HepG2 (cell line): ENCODE data around the gene NET1. TPM values are rescaled to one million over a fixed set of nuclear protein-coding genes. Genes with fewer than 3 reads are reported as not detected.

Source experiments
- ATAC-seq: fragments of 200-7000 bp; cut with Tn5 transposase; 3 replicates; pipeline ENCODE4 v1.9.1; 2020; ENCODE audit warnings: mild to moderate bottlenecking, moderate library complexity
- BruUV-seq: library from RNA; stranded (reverse); fragments of 400-500 nt; replicated peaks from 2 replicates; lab custom pipeline; 2021; lab: Mats Ljungman, UMichigan
- CTCF ChIA-PET: fragments of 300-600 bp; formaldehyde crosslinking; extraction: SDS; loops from one replicate; lab custom pipeline; 2021; ENCODE audit warnings: low total read pairs, inconsistent platforms, low intra/inter-chr PET ratio; lab: Yijun Ruan, JAX
- POLR2A ChIA-PET: fragments of 350-600 bp; sonication (Branson Sonifier 250); formaldehyde crosslinking; loops from one replicate; lab custom pipeline; 2020; ENCODE audit warnings: antibody characterized with exemption, inconsistent platforms; lab: Yijun Ruan, JAX
- DNase-seq: peaks from one replicate; pipeline ENCODE4 v3.0.0-alpha.2; 2015; ENCODE audit warnings: low spot score
- FAIRE-seq: peaks from 3 replicates; lab custom pipeline; 2011; peaks lifted over from hg19 to GRCh38; lab: Jason Lieb, UNC
- H2AFZ ChIP-seq: one replicate; pipeline ENCODE4 v1.6.1; 2011; ENCODE audit warnings: low read length, inconsistent platforms
- H3K27ac ChIP-seq: fragments of 300-600 bp; 3 replicates; pipeline ENCODE4 v1.8.0; 2011; ENCODE audit warnings: mixed run types, mild to moderate bottlenecking, mixed read lengths, low read length, inconsistent platforms; ENCODE audit not compliant: insufficient read depth; ENCODE audit errors: extremely low read length
- H3K27me3 ChIP-seq, 2 experiments: fragments of 200-600 bp in 1 of 2; 2 replicates in 1 of 2; 3 replicates in 1 of 2; pipeline versions ENCODE4 v1.6.0 to v1.8.0; 2011; ENCODE audit warnings: low read length in 2 of 2, mild to moderate bottlenecking in 2 of 2, moderate library complexity in 2 of 2, inconsistent platforms in 1 of 2; ENCODE audit not compliant: insufficient read depth in 2 of 2, control insufficient read depth in 1 of 2
- H3K36me3 ChIP-seq, 2 experiments: fragments of 200-600 bp in 1 of 2; replicated peaks in 1 of 2; 2 replicates in 1 of 2; 3 replicates in 1 of 2; pipeline versions ENCODE4 v1.5.1 to v1.8.0; 2011; ENCODE audit warnings: low read length in 2 of 2, inconsistent platforms in 1 of 2; ENCODE audit not compliant: insufficient read depth in 2 of 2, control insufficient read depth in 1 of 2
- H3K4me1 ChIP-seq: 2 replicates; pipeline ENCODE4 v1.5.1; 2012; ENCODE audit warnings: low read length, inconsistent platforms; ENCODE audit not compliant: insufficient read depth
- H3K4me2 ChIP-seq: 2 replicates; pipeline ENCODE4 v1.6.0; 2011; ENCODE audit warnings: low read depth, low read length, inconsistent platforms
- H3K4me3 ChIP-seq, 3 experiments: fragments of 200-600 bp in 1 of 3; sonication (generic), shearing (Covaris generic) in 1 of 3; replicated peaks in 1 of 3; 2 replicates each; pipeline ENCODE4 v1.5.1; 2011 to 2016; ENCODE audit warnings: low read length in 3 of 3, inconsistent platforms in 2 of 3, low read depth in 2 of 3, mild to moderate bottlenecking in 2 of 3, control low read depth in 1 of 3, mixed read lengths in 1 of 3; ENCODE audit not compliant: insufficient read depth in 1 of 3
- H3K79me2 ChIP-seq: one replicate; pipeline ENCODE4 v1.6.1; 2011; ENCODE audit warnings: low read length, inconsistent platforms; ENCODE audit not compliant: insufficient read depth
- H3K9ac ChIP-seq: 2 replicates; pipeline ENCODE4 v1.6.0; 2011; ENCODE audit warnings: mild to moderate bottlenecking, low read depth, low read length, inconsistent platforms; ENCODE audit not compliant: insufficient read depth
- H3K9me3 ChIP-seq: 2 replicates; pipeline ENCODE4 v1.5.1; 2012; ENCODE audit warnings: mild to moderate bottlenecking, low read length
- H4K20me1 ChIP-seq: 2 replicates; pipeline ENCODE4 v1.6.0; 2011; ENCODE audit warnings: inconsistent platforms, mild to moderate bottlenecking, low read length, moderate library complexity; ENCODE audit not compliant: insufficient read depth
- ATF7 ChIP-seq, 2 experiments: fragments of 450-650 bp in 1 of 2; sonication (generic) in 1 of 2; formaldehyde crosslinking in 1 of 2; IDR thresholded peaks; 2 replicates each; pipeline versions ENCODE4 v1.4.0 to v1.6.1; 2016 to 2020; ENCODE audit warnings: antibody characterized with exemption in 1 of 2, mild to moderate bottlenecking in 1 of 2, missing genetic modification reagents in 1 of 2
- FOSL1 ChIP-seq: sonication (generic); formaldehyde crosslinking; IDR thresholded peaks from 2 replicates; pipeline ENCODE4 v1.9.0; 2021; ENCODE audit warnings: missing genetic modification reagents, borderline replicate concordance
- HNRNPL ChIP-seq: fragments of 200-400 bp; formaldehyde crosslinking; IDR thresholded peaks from 2 replicates; pipeline ENCODE4 v1.6.1; 2017; ENCODE audit warnings: mild to moderate bottlenecking, low read depth, low read length
- KDM3A ChIP-seq: IDR thresholded peaks from 2 replicates; pipeline ENCODE4 v1.6.1; 2018; ENCODE audit warnings: low read depth, missing compliant biosample characterization
- KLF9 ChIP-seq: IDR thresholded peaks from 2 replicates; pipeline ENCODE4 v1.6.1; 2016; ENCODE audit warnings: low read depth
- SMYD3 ChIP-seq: sonication (generic); formaldehyde crosslinking; IDR thresholded peaks from 2 replicates; pipeline ENCODE4 v1.8.1; 2023; ENCODE audit warnings: mild to moderate bottlenecking, missing genetic modification reagents
- SOX5 ChIP-seq: IDR thresholded peaks from 2 replicates; pipeline ENCODE4 v1.6.1; 2016; ENCODE audit warnings: borderline replicate concordance
- SPEN ChIP-seq: sonication (generic); formaldehyde crosslinking; IDR thresholded peaks from 2 replicates; pipeline ENCODE4 v1.5.1; 2020; ENCODE audit warnings: low read depth, mild to moderate bottlenecking, missing genetic modification reagents
- STAG1 ChIP-seq: sonication (generic); formaldehyde crosslinking; IDR thresholded peaks from 2 replicates; pipeline ENCODE4 v1.4.0; 2020; ENCODE audit warnings: missing genetic modification reagents
- ZNF225 ChIP-seq: sonication (generic); formaldehyde crosslinking; IDR thresholded peaks from 2 replicates; pipeline ENCODE4 v1.4.0; 2020; ENCODE audit warnings: mild to moderate bottlenecking, missing genetic modification reagents
- ZNF317 ChIP-seq: sonication (generic); formaldehyde crosslinking; IDR thresholded peaks from 2 replicates; pipeline ENCODE4 v1.5.0; 2020; ENCODE audit warnings: mild to moderate bottlenecking, missing genetic modification reagents
- ZNF549 ChIP-seq: sonication (generic); formaldehyde crosslinking; IDR thresholded peaks from 2 replicates; pipeline ENCODE4 v1.5.0; 2020; ENCODE audit warnings: missing genetic modification reagents
- ZNF589 ChIP-seq: sonication (generic); formaldehyde crosslinking; conservative IDR thresholded peaks from 2 replicates; pipeline ENCODE4 v1.8.0; 2022; ENCODE audit warnings: mild to moderate bottlenecking, moderate library complexity, missing genetic modification reagents
- ZNF703 ChIP-seq: sonication (generic); formaldehyde crosslinking; IDR thresholded peaks from 2 replicates; pipeline ENCODE4 v1.5.1; 2020; ENCODE audit warnings: missing genetic modification reagents, mild to moderate bottlenecking, moderate library complexity, borderline replicate concordance
- WGBS: methylation state at CpG from one replicate; pipeline ENCODE4 v1.1.6; 2017; ENCODE audit warnings: low lambda C conversion rate; 5-methylcytosine and 5-hydroxymethylcytosine counted together
- in situ Hi-C: cut with HindIII; loops from 2 replicates; pipeline ENCODE4 v1.10.0; 2017; ENCODE audit warnings: low pct_unique_long_range_greater_than_20kb; ENCODE audit not compliant: extremely low pct_ligation_motif_present
- intact Hi-C: fragments of 100-400 bp; cut with micrococcal nuclease; formaldehyde crosslinking; loops from one replicate; pipeline ENCODE4 v1.10.0; 2022; ENCODE audit not compliant: unreplicated experiment
- polyA plus RNA-seq, 8 experiments: library from polyadenylated mRNA; depleted of rRNA in 3 of 8; stranded (reverse) in 7 of 8; unstranded in 1 of 8; fragments of >200 nt; fragmentation: Illumina TruSeq in 4 of 8; extraction: Trizol in 4 of 8; gene quantifications; 2 replicates each; pipeline versions ENCODE4 v1.2.1 to v1.2.3, GENCODE V29; 2011 to 2016; ENCODE audit warnings: low read depth in 4 of 8, missing spikeins in 1 of 8, mixed read lengths in 1 of 8; ENCODE audit not compliant: insufficient read depth in 1 of 8
- total RNA-seq, 5 experiments: library from RNA; depleted of rRNA; stranded (reverse); fragments of >200 nt; fragmentation: Illumina TruSeq; extraction: Trizol; gene quantifications; 2 replicates each; pipeline ENCODE4 v1.2.3, GENCODE V29; 2016; ENCODE audit warnings: low read depth in 1 of 5
- TF ChIP-seq, protein P1 (sequence below): IDR thresholded peaks from 2 replicates; pipeline ENCODE4 v1.6.1; 2016; ENCODE audit warnings: low read depth, borderline replicate concordance

Gene NET1
- total and polyA plus RNA-seq, 2 of the 13 experiments (the other 11 are each of a cell fraction or from before 2014, with no cell fraction given) = 48.1 to 65.8 TPM

GRCh38 chr10:5477948-5478693 lies 65.8 kb downstream of the NET1 start:
- H3K27ac ChIP-seq = no peak overlapping the region

DNA sequence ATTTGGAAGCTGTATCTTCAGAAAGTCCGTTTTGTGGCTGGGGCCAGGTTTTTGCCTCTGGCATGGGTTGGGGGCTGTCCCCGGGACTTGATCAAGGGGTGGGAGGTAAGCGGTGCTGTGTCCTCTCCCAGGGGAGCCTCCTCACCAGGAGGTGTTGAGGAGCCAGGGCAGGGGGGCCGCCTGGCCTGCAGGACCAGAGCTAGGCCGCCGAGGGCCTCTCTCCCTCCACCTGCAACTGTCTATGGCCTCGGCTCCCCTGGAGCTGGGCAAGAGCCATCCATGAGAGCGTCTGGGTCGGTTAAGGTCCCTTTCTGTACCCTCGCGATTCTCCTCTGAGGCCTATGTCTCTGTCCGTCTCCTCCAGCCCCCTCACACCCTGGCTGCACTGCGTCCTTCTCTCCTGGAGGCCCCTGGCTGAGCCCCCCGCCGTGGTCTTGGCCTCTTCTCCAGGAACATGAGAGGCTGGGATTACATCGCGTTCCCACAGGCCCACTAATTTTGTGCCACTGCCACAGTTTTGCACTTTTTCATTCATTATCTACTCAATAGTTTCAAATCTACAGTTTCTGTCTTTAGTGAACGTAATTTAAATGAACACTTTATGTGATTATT lies 66.4 kb downstream of the NET1 start:
- 57% methylated on average over 11 of the region's 18 CpGs for WGBS
- FAIRE-seq (no peak), ATAC-seq (peak; percentile 64), DNase-seq (no peak)
- Histone ChIP-seq H3K4me3 (no peak overlapping the region), H3K4me2 (no peak overlapping the region), H4K20me1 (no peaks in the 10 kb centered on the region), H3K36me3 (no peaks in the 10 kb centered on the region), H3K9me3 (no peaks in the 10 kb centered on the region), H2AFZ (no peak overlapping the region), H3K27me3 (peaks cover 3 to 26% of the 10 kb centered on the region in 2 experiments; a peak in 3 of 5 replicates), H3K27ac (no peak overlapping the region), H3K4me1 (peaks cover 49% of the 10 kb centered on the region), H3K79me2 (no peaks in the 10 kb centered on the region), H3K9ac (no peak overlapping the region)
- CTCF ChIA-PET = no interaction called here
- POLR2A ChIA-PET = no interaction called here
- intact Hi-C loops (loop anchor here (2.0 kb wide), 1 partner anchor 78 kb away; no protein-coding TSS in a partner anchor), in situ Hi-C loops (no loop called here)
- TF ChIP-seq ZNF225 (no peak), STAG1 (0 out of 2 replicates have a peak, but pooled peaks have one; percentile 13), SOX5 (CRISPR knock-in tag) (no peak), KDM3A (CRISPR knock-in tag) (no peak), ATF7 (IDR thresholded peaks at IDR 0.05) (no peak), ATF7 (CRISPR knock-in tag; IDR thresholded peaks at IDR 0.05) (no peak), SMYD3 (CRISPR knock-in tag) (no peak)
- no TSS peak for BruUV-seq

More at GRCh38 chr10:5477948-5478693, 65.8 kb downstream of the NET1 start:
- ATAC-seq = peak; percentile 32; the same call in 1 of the 3 replicates
- H3K79me2 ChIP-seq = no peaks in the 10 kb centered on the region
- H4K20me1 ChIP-seq = no peaks in the 10 kb centered on the region
- WGBS = 43% methylated on average over 7 of the region's 11 CpGs
- H3K9ac ChIP-seq = no peak overlapping the region
- no peak for DNase-seq
- in situ Hi-C loops = no loop called here
- no peaks in the 10 kb centered on the region for H3K36me3 ChIP-seq
- H3K4me1 ChIP-seq = peaks cover 49% of the 10 kb centered on the region
- intact Hi-C loops = loop anchor here (2.0 kb wide), 1 partner anchor 77 kb away; no protein-coding TSS in a partner anchor
- FAIRE-seq = no peak
- BruUV-seq = no TSS peak
- H3K9me3 ChIP-seq = no peaks in the 10 kb centered on the region
- POLR2A ChIA-PET = no interaction called here
- no peak overlapping the region for H3K4me3 ChIP-seq
- CTCF ChIA-PET = no interaction called here
- no peak overlapping the region for H2AFZ ChIP-seq
- TF ChIP-seq, protein P1, sequence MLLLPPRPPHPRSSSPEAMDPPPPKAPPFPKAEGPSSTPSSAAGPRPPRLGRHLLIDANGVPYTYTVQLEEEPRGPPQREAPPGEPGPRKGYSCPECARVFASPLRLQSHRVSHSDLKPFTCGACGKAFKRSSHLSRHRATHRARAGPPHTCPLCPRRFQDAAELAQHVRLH (CRISPR knock-in tag) = no peak
- TF ChIP-seq HNRNPL (no peak), ZNF703 (CRISPR knock-in tag) (no peak), ZNF549 (CRISPR knock-in tag) (no peak), ZNF589 (no peak), KLF9 (CRISPR knock-in tag) (no peak), ZNF317 (CRISPR knock-in tag) (no peak), SPEN (CRISPR knock-in tag) (no peak), FOSL1 (CRISPR knock-in tag) (no peak)
- no peak overlapping the region for H3K4me2 ChIP-seq
- peaks cover 3 to 21% of the 10 kb centered on the region in 2 experiments; a peak in 3 of 5 replicates for H3K27me3 ChIP-seq
